ENCODE data around the gene DOCK3.

- TF ChIP-seq CTCF (IDR thresholded peaks at IDR 0.05; ENCODE audit: low read depth, low read length, missing input control) (no peak), RAD21 (IDR thresholded peaks at IDR 0.05) (no peak), ZBTB33 (IDR thresholded peaks at IDR 0.05) (no peak), TAF1 (conservative IDR thresholded peaks at IDR 0.05) (no peak), HNF4A (conservative IDR thresholded peaks at IDR 0.05) (no peak), ATF3 (IDR thresholded peaks at IDR 0.05) (no peak), GABPA (IDR thresholded peaks at IDR 0.05 in 1 of 2, conservative IDR thresholded peaks at IDR 0.05 in 1 of 2) (no peak)
- TF ChIP-seq, protein P1, sequence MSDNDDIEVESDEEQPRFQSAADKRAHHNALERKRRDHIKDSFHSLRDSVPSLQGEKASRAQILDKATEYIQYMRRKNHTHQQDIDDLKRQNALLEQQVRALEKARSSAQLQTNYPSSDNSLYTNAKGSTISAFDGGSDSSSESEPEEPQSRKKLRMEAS (IDR thresholded peaks at IDR 0.05): no peak
- TF ChIP-seq, protein P2, sequence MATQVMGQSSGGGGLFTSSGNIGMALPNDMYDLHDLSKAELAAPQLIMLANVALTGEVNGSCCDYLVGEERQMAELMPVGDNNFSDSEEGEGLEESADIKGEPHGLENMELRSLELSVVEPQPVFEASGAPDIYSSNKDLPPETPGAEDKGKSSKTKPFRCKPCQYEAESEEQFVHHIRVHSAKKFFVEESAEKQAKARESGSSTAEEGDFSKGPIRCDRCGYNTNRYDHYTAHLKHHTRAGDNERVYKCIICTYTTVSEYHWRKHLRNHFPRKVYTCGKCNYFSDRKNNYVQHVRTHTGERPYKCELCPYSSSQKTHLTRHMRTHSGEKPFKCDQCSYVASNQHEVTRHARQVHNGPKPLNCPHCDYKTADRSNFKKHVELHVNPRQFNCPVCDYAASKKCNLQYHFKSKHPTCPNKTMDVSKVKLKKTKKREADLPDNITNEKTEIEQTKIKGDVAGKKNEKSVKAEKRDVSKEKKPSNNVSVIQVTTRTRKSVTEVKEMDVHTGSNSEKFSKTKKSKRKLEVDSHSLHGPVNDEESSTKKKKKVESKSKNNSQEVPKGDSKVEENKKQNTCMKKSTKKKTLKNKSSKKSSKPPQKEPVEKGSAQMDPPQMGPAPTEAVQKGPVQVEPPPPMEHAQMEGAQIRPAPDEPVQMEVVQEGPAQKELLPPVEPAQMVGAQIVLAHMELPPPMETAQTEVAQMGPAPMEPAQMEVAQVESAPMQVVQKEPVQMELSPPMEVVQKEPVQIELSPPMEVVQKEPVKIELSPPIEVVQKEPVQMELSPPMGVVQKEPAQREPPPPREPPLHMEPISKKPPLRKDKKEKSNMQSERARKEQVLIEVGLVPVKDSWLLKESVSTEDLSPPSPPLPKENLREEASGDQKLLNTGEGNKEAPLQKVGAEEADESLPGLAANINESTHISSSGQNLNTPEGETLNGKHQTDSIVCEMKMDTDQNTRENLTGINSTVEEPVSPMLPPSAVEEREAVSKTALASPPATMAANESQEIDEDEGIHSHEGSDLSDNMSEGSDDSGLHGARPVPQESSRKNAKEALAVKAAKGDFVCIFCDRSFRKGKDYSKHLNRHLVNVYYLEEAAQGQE (IDR thresholded peaks at IDR 0.05): no peak
Measured at GRCh38 chr3:50817756-50818529, 143.2 kb downstream of the DOCK3 start.

Measured in liver (tissue), 3 donors.